OCI-LY3 (cell line): ENCODE results near the gene SORBS1.

Experiments used
- H2AFZ ChIP-seq: fragments of 200-600, 300-600 bp; shearing (Covaris generic); 2 replicates; pipeline ENCODE4 v1.6.0; 2014; ENCODE audit warnings: antibody characterized with exemption, low read depth, low read length
- H3K27ac ChIP-seq: fragments of 200-600, 300-600 bp; sonication (generic); 2 replicates; pipeline ENCODE4 v1.5.1; 2014; ENCODE audit warnings: mild to moderate bottlenecking, low read length, moderate library complexity, mixed read lengths
- H3K27me3 ChIP-seq: fragments of 200-600, 300-600 bp; sonication (generic); 2 replicates; pipeline ENCODE4 v1.6.1; 2014; ENCODE audit warnings: low read depth, low read length, mixed read lengths
- H3K36me3 ChIP-seq: fragments of 200-600, 300-600 bp; sonication (generic); replicated peaks from 2 replicates; pipeline ENCODE3; 2014; ENCODE audit warnings: low read depth, low read length, mixed read lengths
- H3K4me1 ChIP-seq: fragments of 300-600, 200-600 bp; sonication (generic); 2 replicates; pipeline ENCODE4 v1.6.1; 2014; ENCODE audit warnings: low read length, mixed read lengths
- H3K4me2 ChIP-seq: fragments of 200-600, 300-600 bp; sonication (generic); 2 replicates; pipeline ENCODE4 v1.6.1; 2014; ENCODE audit warnings: low read length, mixed read lengths
- H3K4me3 ChIP-seq: fragments of 300-600, 200-600 bp; sonication (generic); 2 replicates; pipeline ENCODE4 v1.5.1; 2014; ENCODE audit warnings: antibody characterized with exemption, mild to moderate bottlenecking, low read length, moderate library complexity
- H3K79me2 ChIP-seq: fragments of 300-600, 200-600 bp; shearing (Covaris generic); 2 replicates; pipeline ENCODE4 v1.6.1; 2014; ENCODE audit warnings: mild to moderate bottlenecking, low read length, mixed read lengths
- H3K9ac ChIP-seq: fragments of 300-600, 200-600 bp; shearing (Covaris generic); 2 replicates; pipeline ENCODE4 v1.6.0; 2014; ENCODE audit warnings: mild to moderate bottlenecking, low read length, moderate library complexity
- H3K9me3 ChIP-seq: fragments of 200-600, 300-600 bp; shearing (Covaris generic); 2 replicates; pipeline ENCODE4 v1.6.1; 2014; ENCODE audit warnings: low read length, mixed read lengths; ENCODE audit not compliant: insufficient read depth
- H4K20me1 ChIP-seq: fragments of 200-600, 300-600 bp; sonication (generic); 2 replicates; pipeline ENCODE4 v1.6.1; 2016; ENCODE audit warnings: low read length, mixed read lengths; ENCODE audit not compliant: insufficient read depth
- EZH2phosphoT487 ChIP-seq: fragments of 200-600 bp; shearing (Covaris generic); IDR thresholded peaks from 2 replicates; pipeline ENCODE4 v1.6.1; 2018; ENCODE audit warnings: antibody characterized with exemption, mixed run types, low read depth
- TF ChIP-seq, protein P1 (sequence below): fragments of 200-600, 300-600 bp; sonication (generic); IDR thresholded peaks from 2 replicates; pipeline ENCODE4 v1.5.1; 2014; ENCODE audit warnings: antibody characterized with exemption, low read length, low read depth

SORBS1 gene

DNA sequence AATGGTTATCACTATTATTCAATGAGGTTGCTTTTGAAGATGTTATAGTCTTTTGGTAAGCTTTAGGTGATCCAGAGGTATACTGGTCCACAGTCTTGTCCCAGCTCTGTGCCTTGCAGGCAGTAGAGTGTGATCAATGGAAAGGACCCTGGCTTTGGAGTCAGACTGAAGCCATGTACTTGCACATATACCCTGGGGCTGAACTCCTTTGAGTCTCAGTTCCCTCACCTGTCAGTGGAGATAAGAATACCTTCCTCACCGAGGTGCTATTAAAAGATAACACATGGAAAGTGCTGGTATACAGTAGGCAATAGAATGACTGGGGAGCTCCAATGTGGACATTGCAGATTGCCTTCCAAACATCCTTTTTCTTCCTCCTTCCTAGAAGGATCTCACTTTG is 254.3 kb downstream of the SORBS1 start:
- Histone ChIP-seq H4K20me1 (no peaks in the 10 kb centered on the region), H3K79me2 (no peaks in the 10 kb centered on the region), H3K27ac (no peak overlapping the region), H3K4me1 (peaks cover 8% of the 10 kb centered on the region; the same call in 1 of the 2 replicates), H3K9ac (no peak overlapping the region), H3K9me3 (no peaks in the 10 kb centered on the region), H3K36me3 (no peaks in the 10 kb centered on the region), H3K27me3 (peaks cover 11% of the 10 kb centered on the region; the same call in 1 of the 2 replicates), H2AFZ (no peak overlapping the region), H3K4me3 (no peak overlapping the region), H3K4me2 (no peak overlapping the region)
- no peak for TF ChIP-seq EZH2phosphoT487
- TF ChIP-seq, protein P1, sequence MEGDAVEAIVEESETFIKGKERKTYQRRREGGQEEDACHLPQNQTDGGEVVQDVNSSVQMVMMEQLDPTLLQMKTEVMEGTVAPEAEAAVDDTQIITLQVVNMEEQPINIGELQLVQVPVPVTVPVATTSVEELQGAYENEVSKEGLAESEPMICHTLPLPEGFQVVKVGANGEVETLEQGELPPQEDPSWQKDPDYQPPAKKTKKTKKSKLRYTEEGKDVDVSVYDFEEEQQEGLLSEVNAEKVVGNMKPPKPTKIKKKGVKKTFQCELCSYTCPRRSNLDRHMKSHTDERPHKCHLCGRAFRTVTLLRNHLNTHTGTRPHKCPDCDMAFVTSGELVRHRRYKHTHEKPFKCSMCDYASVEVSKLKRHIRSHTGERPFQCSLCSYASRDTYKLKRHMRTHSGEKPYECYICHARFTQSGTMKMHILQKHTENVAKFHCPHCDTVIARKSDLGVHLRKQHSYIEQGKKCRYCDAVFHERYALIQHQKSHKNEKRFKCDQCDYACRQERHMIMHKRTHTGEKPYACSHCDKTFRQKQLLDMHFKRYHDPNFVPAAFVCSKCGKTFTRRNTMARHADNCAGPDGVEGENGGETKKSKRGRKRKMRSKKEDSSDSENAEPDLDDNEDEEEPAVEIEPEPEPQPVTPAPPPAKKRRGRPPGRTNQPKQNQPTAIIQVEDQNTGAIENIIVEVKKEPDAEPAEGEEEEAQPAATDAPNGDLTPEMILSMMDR, result no peak

DNA sequence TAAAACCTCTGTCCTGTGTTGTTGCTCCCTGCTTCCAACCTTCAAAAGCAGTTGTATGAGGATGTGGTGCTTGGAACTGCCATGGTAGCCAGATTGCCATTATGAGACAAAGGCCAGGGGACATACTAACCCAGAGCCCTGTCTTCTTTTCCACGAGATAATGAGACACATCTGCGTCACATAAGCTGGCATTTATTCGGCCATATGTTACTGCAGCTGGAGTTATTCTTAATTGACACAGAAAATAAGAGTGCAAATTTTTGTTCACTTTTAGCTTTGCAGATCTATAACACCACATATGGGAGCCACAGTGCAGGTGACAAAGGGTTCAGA is 254.9 kb downstream of the SORBS1 start:
- Histone ChIP-seq H3K27ac (no peak overlapping the region), H3K9me3 (no peaks in the 10 kb centered on the region), H3K27me3 (peaks cover 11% of the 10 kb centered on the region; the same call in 1 of the 2 replicates), H3K9ac (no peak overlapping the region), H3K36me3 (no peaks in the 10 kb centered on the region), H3K4me1 (peaks cover 8% of the 10 kb centered on the region; the same call in 1 of the 2 replicates), H4K20me1 (no peaks in the 10 kb centered on the region), H3K4me3 (no peak overlapping the region), H2AFZ (no peak overlapping the region), H3K79me2 (no peaks in the 10 kb centered on the region), H3K4me2 (no peak overlapping the region)
- no peak for TF ChIP-seq EZH2phosphoT487
- TF ChIP-seq, protein P1, result no peak

DNA sequence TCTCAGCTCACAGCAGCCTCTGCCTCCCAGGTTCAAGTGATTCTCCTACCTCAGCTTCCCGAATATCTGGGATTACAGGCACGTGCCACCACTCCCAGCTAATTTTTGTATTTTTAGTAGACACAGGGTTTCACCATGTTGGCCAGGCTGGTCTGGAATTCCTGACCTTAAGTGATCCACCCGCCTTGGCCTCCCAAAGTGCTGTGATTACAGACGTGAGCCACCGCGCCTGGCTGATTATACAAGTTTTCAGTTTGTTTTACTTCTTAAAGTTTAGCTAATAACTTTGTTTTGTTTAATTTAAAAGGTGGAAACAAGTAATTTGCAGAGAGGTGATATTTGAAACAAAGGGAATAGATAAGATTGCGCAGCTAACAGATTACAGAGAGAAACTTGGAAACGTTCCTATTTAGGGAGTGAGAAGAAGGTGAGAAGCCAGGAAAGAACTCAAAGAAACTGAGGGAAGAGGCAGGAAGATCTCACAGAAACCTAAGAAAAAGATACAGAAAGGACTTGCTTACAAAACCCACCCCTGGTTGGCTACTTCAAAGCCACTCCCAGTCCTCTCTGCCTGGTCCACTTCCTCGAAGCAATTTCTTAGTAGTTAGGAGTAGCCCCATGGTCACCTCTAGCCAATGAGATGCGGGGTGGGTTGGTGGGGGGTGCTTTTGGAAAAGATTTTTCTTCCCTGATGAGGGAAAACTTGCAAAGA is 255.4 kb downstream of the SORBS1 start:
- Histone ChIP-seq H3K4me1 (peaks cover 8% of the 10 kb centered on the region; the same call in 1 of the 2 replicates), H2AFZ (no peak overlapping the region), H3K27ac (no peak overlapping the region), H3K4me3 (no peak overlapping the region), H4K20me1 (no peaks in the 10 kb centered on the region), H3K79me2 (no peaks in the 10 kb centered on the region), H3K9ac (no peak overlapping the region), H3K4me2 (no peak overlapping the region), H3K9me3 (no peaks in the 10 kb centered on the region), H3K36me3 (no peaks in the 10 kb centered on the region), H3K27me3 (peaks cover 11% of the 10 kb centered on the region; the same call in 1 of the 2 replicates)
- TF ChIP-seq, protein P1, result no peak
- no peak for TF ChIP-seq EZH2phosphoT487

DNA sequence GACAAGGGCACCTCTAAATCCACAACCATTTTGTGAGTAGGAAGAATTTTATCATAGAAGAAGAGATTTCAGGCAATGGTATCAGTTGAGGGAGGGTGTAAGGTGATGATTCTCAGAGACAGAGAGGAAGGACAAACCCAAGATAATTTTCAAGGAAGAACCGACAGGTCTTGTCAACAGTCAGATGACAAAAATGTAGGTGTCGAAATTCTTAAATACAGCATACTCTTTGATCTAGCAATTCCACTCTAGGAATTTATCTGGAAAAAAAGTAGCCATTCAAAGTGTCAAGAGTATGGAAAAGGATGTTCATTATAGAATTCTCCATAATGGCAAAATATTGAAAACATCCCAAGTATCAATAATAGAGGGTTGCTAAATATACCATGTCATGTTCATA is 256.2 kb downstream of the SORBS1 start:
- H4K20me1 ChIP-seq, result no peaks in the 10 kb centered on the region
- H3K36me3 ChIP-seq, result no peaks in the 10 kb centered on the region
- no peak overlapping the region for H2AFZ ChIP-seq
- no peak overlapping the region for H3K27ac ChIP-seq
- H3K4me1 ChIP-seq, result peaks cover 2% of the 10 kb centered on the region; the same call in 1 of the 2 replicates
- H3K4me3 ChIP-seq, result no peak overlapping the region
- TF ChIP-seq, protein P1, result no peak
- TF ChIP-seq EZH2phosphoT487, result no peak
- no peak overlapping the region for H3K9ac ChIP-seq
- no peak overlapping the region for H3K4me2 ChIP-seq
- no peaks in the 10 kb centered on the region for H3K79me2 ChIP-seq
- no peaks in the 10 kb centered on the region for H3K9me3 ChIP-seq
- peaks cover 11% of the 10 kb centered on the region; the same call in 1 of the 2 replicates for H3K27me3 ChIP-seq
